Measurements from ENCODE around the gene WDFY4. TPM values are rescaled to one million over a fixed set of nuclear protein-coding genes. Genes with fewer than 3 reads are reported as not detected.

Gene WDFY4
- total RNA-seq, 1 donor from 2014 or later = not detected

DNA sequence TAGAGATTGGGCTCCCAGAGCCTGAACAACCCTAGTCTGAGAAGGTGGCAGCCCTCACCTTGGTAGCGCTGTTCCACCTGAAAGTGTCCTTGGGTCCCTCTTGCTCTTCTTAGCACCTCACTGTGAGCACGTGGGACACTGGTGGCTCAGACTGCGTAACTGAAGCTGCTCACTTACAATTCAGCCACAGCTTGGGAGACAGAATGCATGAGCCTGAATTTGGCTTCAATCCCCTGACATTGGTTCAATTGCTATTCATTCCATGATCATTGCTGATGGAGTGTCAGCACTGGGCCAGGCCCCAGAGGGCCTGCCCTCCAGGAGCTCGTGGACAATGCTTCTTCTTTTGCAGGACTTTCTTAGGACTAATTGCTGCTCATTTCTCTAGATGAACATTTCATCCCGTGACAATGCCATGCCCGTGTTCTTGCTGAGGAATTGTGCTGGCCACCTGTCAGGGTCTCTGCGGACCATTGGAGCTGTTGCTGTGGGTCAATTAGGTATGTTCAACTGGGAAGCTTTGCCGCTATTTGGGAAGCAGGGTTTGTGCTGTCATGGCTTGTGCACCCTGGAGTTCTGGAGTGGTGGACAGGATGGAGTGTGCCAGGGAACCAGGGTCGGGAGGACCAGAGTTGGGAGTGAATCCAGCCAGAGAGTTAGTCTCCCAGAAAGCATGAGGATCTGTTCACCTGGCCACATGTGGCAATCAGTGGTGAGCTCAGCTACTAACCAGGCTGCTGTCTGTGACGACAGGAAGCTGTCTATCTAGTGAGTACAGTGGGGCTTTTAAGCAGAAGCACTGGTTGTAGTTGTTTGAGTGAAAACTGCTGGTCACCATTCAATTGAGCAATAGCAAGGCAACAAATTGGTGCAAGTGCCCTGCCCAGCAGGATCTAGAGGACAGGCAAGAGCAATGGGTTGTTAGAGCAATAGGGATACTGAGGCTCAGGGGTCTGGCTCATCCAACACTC is 105.1 kb downstream of the WDFY4 start:
- no peak overlapping the region for H3K4me3 Mint-ChIP-seq
- TF ChIP-seq EZH2 (IDR thresholded peaks at IDR 0.05) (no peak), EZH2phosphoT487 (IDR thresholded peaks at IDR 0.05) (no peak)
- TF ChIP-seq, protein P1, sequence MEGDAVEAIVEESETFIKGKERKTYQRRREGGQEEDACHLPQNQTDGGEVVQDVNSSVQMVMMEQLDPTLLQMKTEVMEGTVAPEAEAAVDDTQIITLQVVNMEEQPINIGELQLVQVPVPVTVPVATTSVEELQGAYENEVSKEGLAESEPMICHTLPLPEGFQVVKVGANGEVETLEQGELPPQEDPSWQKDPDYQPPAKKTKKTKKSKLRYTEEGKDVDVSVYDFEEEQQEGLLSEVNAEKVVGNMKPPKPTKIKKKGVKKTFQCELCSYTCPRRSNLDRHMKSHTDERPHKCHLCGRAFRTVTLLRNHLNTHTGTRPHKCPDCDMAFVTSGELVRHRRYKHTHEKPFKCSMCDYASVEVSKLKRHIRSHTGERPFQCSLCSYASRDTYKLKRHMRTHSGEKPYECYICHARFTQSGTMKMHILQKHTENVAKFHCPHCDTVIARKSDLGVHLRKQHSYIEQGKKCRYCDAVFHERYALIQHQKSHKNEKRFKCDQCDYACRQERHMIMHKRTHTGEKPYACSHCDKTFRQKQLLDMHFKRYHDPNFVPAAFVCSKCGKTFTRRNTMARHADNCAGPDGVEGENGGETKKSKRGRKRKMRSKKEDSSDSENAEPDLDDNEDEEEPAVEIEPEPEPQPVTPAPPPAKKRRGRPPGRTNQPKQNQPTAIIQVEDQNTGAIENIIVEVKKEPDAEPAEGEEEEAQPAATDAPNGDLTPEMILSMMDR (IDR thresholded peaks at IDR 0.05) = no peak
- no peak overlapping the region for H3K27ac ChIP-seq
- H3F3A ChIP-seq (ENCODE audit: low read depth) = no peaks in the 10 kb centered on the region
- no peak overlapping the region for H2AFZ ChIP-seq (replicated peaks)
- no peak overlapping the region for H3K4me2 ChIP-seq
- no peaks in the 10 kb centered on the region for H3K36me3 Mint-ChIP-seq
- DNase-seq (ENCODE audit: low spot score) = no peak
- H3K4me1 ChIP-seq = no peaks in the 10 kb centered on the region
- no peak overlapping the region for H3K27ac Mint-ChIP-seq
- no peak overlapping the region for H3K9ac ChIP-seq
- no peak overlapping the region for H3K4me3 ChIP-seq
- no peaks in the 10 kb centered on the region for H3K79me2 ChIP-seq (ENCODE audit: low read depth)
- H3K27me3 Mint-ChIP-seq (ENCODE audit: insufficient read depth, low read depth) = no peaks in the 10 kb centered on the region
- no peaks in the 10 kb centered on the region for H3K9me3 ChIP-seq (ENCODE audit: low read depth)
- no peaks in the 10 kb centered on the region for H3K4me1 Mint-ChIP-seq
- no peaks in the 10 kb centered on the region for H4K20me1 ChIP-seq (ENCODE audit: low read depth)
- no peaks in the 10 kb centered on the region for H3K36me3 ChIP-seq
- no peaks in the 10 kb centered on the region for H3K9me3 Mint-ChIP-seq
- H3K27me3 ChIP-seq = no peaks in the 10 kb centered on the region

DNA sequence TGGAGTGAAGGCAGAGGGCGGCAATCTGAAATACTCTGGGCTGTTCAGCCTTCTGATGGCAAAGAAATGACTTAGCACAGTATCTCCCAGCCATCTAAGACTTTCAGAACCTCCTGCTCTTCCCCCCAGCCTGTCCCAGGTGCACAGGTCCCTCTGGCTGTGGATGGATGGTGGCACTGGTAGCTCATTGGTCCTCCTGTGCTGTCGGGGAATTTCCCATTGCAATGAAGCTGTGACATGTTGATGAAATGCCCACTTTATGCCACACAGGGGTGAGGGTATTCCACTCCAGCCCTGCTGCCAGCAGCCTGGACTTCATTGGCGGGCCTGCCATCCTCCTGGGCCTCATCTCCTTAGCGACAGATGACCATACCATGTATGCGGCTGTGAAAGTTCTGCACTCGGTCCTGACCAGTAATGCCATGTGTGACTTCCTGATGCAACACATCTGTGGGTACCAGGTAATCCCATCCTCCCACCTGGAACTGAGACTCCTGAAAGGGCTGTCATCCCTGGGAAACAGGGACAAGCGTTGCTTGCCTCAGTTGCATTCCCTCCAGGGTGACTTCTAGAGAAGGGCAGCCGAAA is 105.9 kb downstream of the WDFY4 start:
- no peaks in the 10 kb centered on the region for H3K4me1 Mint-ChIP-seq
- H3K4me3 Mint-ChIP-seq = no peak overlapping the region
- H3K27ac Mint-ChIP-seq = no peak overlapping the region
- TF ChIP-seq, protein P1 (IDR thresholded peaks at IDR 0.05) = no peak
- H3K27ac ChIP-seq = no peak overlapping the region
- H4K20me1 ChIP-seq (ENCODE audit: low read depth) = no peaks in the 10 kb centered on the region
- H2AFZ ChIP-seq (replicated peaks) = no peak overlapping the region
- H3K79me2 ChIP-seq (ENCODE audit: low read depth) = no peaks in the 10 kb centered on the region
- no peaks in the 10 kb centered on the region for H3K27me3 Mint-ChIP-seq (ENCODE audit: insufficient read depth, low read depth)
- no peaks in the 10 kb centered on the region for H3K36me3 Mint-ChIP-seq
- no peaks in the 10 kb centered on the region for H3K27me3 ChIP-seq
- H3K4me2 ChIP-seq = no peak overlapping the region
- H3K9me3 ChIP-seq (ENCODE audit: low read depth) = no peaks in the 10 kb centered on the region
- H3K9me3 Mint-ChIP-seq = no peaks in the 10 kb centered on the region
- no peak overlapping the region for H3K9ac ChIP-seq
- H3K4me1 ChIP-seq = no peaks in the 10 kb centered on the region
- DNase-seq (ENCODE audit: low spot score) = no peak
- H3K4me3 ChIP-seq = no peak overlapping the region
- no peaks in the 10 kb centered on the region for H3F3A ChIP-seq (ENCODE audit: low read depth)
- H3K36me3 ChIP-seq = no peaks in the 10 kb centered on the region

DNA sequence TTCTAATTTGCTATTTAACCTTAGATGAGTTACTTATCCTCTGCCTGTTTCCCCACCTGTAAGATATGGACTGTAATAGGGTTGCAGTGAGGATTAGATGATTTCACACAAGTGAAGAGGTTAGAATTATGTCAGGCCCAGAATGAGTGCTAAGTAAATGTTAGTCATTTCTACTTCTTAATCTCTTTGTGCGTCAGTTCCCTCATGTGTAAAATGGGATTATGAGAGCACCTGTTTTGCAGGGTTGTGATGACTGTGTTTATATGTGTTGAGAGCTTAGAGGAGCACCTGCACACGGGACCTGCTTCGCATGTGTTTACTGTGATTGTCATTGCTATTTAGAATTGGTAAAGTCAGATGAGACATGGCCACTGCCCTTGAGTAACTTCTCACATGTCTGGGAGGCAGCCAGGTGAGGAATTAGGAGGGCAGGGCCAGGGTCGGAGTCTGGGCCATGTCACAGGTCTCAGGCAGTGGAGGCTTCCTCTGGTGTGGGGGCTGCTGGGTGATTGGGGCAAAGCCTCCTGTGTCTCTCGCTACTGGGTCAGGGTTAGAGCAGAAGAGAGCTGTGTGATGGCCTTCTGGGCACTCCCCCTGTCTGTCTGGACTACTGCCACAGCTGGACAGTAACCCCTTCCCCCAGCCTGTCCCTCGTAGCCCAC is 106.7 kb downstream of the WDFY4 start:
- Histone ChIP-seq H3K27ac (no peak overlapping the region), H2AFZ (replicated peaks) (no peak overlapping the region), H3K27me3 (no peaks in the 10 kb centered on the region), H3K79me2 (ENCODE audit: low read depth) (no peaks in the 10 kb centered on the region), H3K4me1 (no peaks in the 10 kb centered on the region), H3K9ac (no peak overlapping the region), H3F3A (ENCODE audit: low read depth) (no peaks in the 10 kb centered on the region), H3K4me3 (no peak overlapping the region), H3K4me2 (no peak overlapping the region), H3K9me3 (ENCODE audit: low read depth) (no peaks in the 10 kb centered on the region), H4K20me1 (ENCODE audit: low read depth) (no peaks in the 10 kb centered on the region), H3K36me3 (no peaks in the 10 kb centered on the region)
- TF ChIP-seq EZH2phosphoT487 (IDR thresholded peaks at IDR 0.05) = no peak
- no peak for TF ChIP-seq EZH2 (IDR thresholded peaks at IDR 0.05)
- TF ChIP-seq, protein P1 (IDR thresholded peaks at IDR 0.05) = no peak
- H3K4me3 Mint-ChIP-seq = no peak overlapping the region
- no peaks in the 10 kb centered on the region for H3K36me3 Mint-ChIP-seq
- H3K27ac Mint-ChIP-seq = no peak overlapping the region
- H3K27me3 Mint-ChIP-seq (ENCODE audit: insufficient read depth, low read depth) = no peaks in the 10 kb centered on the region
- no peaks in the 10 kb centered on the region for H3K9me3 Mint-ChIP-seq
- no peaks in the 10 kb centered on the region for H3K4me1 Mint-ChIP-seq
- no peak for DNase-seq (ENCODE audit: low spot score)
